ENCODE results near the gene MTARC1. TPM values are rescaled to one million over a fixed set of nuclear protein-coding genes. Genes with fewer than 3 reads are reported as not detected.

Gene MTARC1
- total RNA-seq, 1 experiment from 2014 or later = 26.5 TPM

DNA sequence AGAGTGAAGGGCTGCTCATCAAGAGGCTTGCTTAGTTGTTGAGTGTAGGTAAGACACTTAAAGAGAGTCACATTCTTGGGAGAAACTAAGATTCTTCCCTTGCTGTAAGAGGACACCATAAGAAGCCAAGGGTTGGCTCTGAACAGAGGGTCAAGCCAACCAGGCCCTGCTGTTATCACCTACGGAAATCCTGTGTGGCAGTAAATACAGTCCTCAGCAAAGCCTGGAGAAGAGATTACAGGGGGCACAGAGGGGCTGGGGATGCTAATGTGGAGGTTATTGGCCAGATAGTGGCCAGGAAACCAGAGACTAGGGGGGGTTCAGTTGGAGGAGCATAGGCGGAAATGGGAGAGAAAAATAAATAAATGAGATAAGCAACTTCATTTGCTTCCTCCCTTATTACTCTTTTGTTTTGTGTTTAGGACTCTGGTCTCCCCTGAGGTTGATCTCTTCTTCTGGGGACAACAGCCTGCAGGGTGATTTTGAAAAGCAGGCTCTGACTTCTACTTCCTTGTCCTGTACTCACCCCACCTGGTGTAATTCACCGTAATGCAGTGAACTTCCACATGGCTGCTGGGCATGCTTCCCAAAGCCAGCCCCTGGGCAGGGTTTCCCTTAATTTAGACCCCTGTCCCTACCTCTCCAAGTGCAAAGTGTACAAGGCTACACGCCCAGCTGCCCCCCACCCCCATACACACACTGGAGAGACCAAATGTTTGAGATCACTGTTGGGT, 40.9 kb downstream of the MTARC1 start:
- H3K4me2 ChIP-seq (ENCODE audit: low read length) = no peak overlapping the region
- H3K9ac ChIP-seq (ENCODE audit: low read length) = no peak overlapping the region
- no peaks in the 10 kb centered on the region for H3K27me3 ChIP-seq (ENCODE audit: insufficient read depth, low read length)
- H3K9me2 ChIP-seq (ENCODE audit: insufficient read depth) = no peaks in the 10 kb centered on the region; the same call in 1 of the 2 replicates
- ATAC-seq = no peak
- intact Hi-C loops (cut with micrococcal nuclease) = no loop called here
- H3K27ac ChIP-seq (ENCODE audit: low read depth, low read length) = no peak overlapping the region
- ChIA-PET CTCF (no interaction called here), POLR2A (no interaction called here), RAD21 (ENCODE audit: low non-redundant PET in 1 of 2, low total read pairs in 2 of 2, uncharacterized antibody in 2 of 2, unreplicated experiment in 2 of 2) (no interaction called here)
- H3K9me3 ChIP-seq (ENCODE audit: control insufficient read depth in 1 of 2, insufficient read depth in 1 of 2, low read depth in 1 of 2, low read length in 2 of 2) = no peaks in the 10 kb centered on the region
- no peak for DNase-seq (ENCODE audit: low read depth, low spot score)
- no peak overlapping the region for H3K4me3 ChIP-seq (replicated peaks in 1 of 2; ENCODE audit: low read depth in 1 of 2, low read length in 2 of 2)
- H3K36me3 ChIP-seq (ENCODE audit: control insufficient read depth in 1 of 2, insufficient read depth in 2 of 2, low read length in 2 of 2) = no peaks in the 10 kb centered on the region
- no peaks in the 10 kb centered on the region for H4K20me1 ChIP-seq (ENCODE audit: insufficient read depth)
- H3K79me2 ChIP-seq (ENCODE audit: insufficient read depth, low read length) = no peaks in the 10 kb centered on the region
- BruUV-seq (replicated peaks) = no TSS peak
- no peaks in the 10 kb centered on the region for H3K4me1 ChIP-seq (ENCODE audit: control insufficient read depth in 1 of 2, insufficient read depth in 2 of 2, low read length in 2 of 2)
- no peak for TF ChIP-seq POLR2A (IDR thresholded peaks at IDR 0.05; ENCODE audit: borderline replicate concordance, extremely low read depth, insufficient read depth, insufficient read length)
- TF ChIP-seq TCF7L2 (IDR thresholded peaks at IDR 0.05; ENCODE audit: borderline replicate concordance, extremely low read depth, insufficient read depth, insufficient read length) = no peak
- no peak for TF ChIP-seq SRF (IDR thresholded peaks at IDR 0.05; ENCODE audit: low read depth)
- TF ChIP-seq POLR2AphosphoS5 (IDR thresholded peaks at IDR 0.05; ENCODE audit: low read depth, low read length) = no peak
- TF ChIP-seq, protein P1, sequence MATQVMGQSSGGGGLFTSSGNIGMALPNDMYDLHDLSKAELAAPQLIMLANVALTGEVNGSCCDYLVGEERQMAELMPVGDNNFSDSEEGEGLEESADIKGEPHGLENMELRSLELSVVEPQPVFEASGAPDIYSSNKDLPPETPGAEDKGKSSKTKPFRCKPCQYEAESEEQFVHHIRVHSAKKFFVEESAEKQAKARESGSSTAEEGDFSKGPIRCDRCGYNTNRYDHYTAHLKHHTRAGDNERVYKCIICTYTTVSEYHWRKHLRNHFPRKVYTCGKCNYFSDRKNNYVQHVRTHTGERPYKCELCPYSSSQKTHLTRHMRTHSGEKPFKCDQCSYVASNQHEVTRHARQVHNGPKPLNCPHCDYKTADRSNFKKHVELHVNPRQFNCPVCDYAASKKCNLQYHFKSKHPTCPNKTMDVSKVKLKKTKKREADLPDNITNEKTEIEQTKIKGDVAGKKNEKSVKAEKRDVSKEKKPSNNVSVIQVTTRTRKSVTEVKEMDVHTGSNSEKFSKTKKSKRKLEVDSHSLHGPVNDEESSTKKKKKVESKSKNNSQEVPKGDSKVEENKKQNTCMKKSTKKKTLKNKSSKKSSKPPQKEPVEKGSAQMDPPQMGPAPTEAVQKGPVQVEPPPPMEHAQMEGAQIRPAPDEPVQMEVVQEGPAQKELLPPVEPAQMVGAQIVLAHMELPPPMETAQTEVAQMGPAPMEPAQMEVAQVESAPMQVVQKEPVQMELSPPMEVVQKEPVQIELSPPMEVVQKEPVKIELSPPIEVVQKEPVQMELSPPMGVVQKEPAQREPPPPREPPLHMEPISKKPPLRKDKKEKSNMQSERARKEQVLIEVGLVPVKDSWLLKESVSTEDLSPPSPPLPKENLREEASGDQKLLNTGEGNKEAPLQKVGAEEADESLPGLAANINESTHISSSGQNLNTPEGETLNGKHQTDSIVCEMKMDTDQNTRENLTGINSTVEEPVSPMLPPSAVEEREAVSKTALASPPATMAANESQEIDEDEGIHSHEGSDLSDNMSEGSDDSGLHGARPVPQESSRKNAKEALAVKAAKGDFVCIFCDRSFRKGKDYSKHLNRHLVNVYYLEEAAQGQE (IDR thresholded peaks at IDR 0.05; ENCODE audit: low read depth) = no peak
- TF ChIP-seq EGR1 (IDR thresholded peaks at IDR 0.05; ENCODE audit: low read depth) = no peak
- TF ChIP-seq RAD21 (IDR thresholded peaks at IDR 0.05; ENCODE audit: low read depth) = no peak
- H2AFZ ChIP-seq (ENCODE audit: low read depth, low read length, poor library complexity, severe bottlenecking) = no peak overlapping the region
